HepG2 (cell line): ENCODE results near the gene FAM3A. TPM values are rescaled to one million over a fixed set of nuclear protein-coding genes. Genes with fewer than 3 reads are reported as not detected.
"Not testable (repeated sequence)": the region's sequence is repeated elsewhere in the genome, so short reads cannot be mapped to it uniquely, and the experiment has no call there.

Experiments used
- ATAC-seq: fragments of 200-7000 bp; cut with Tn5 transposase; 3 replicates; pipeline ENCODE4 v1.9.1; 2020; ENCODE audit warnings: mild to moderate bottlenecking, moderate library complexity
- BruUV-seq: library from RNA; stranded (reverse); fragments of 400-500 nt; replicated peaks from 2 replicates; lab custom pipeline; 2021; lab: Mats Ljungman, UMichigan
- CTCF ChIA-PET: fragments of 300-600 bp; formaldehyde crosslinking; extraction: SDS; loops from one replicate; lab custom pipeline; 2021; ENCODE audit warnings: low total read pairs, inconsistent platforms, low intra/inter-chr PET ratio; lab: Yijun Ruan, JAX
- POLR2A ChIA-PET: fragments of 350-600 bp; sonication (Branson Sonifier 250); formaldehyde crosslinking; loops from one replicate; lab custom pipeline; 2020; ENCODE audit warnings: antibody characterized with exemption, inconsistent platforms; lab: Yijun Ruan, JAX
- DNase-seq: peaks from one replicate; pipeline ENCODE4 v3.0.0-alpha.2; 2015; ENCODE audit warnings: low spot score
- FAIRE-seq: peaks from 3 replicates; lab custom pipeline; 2011; peaks lifted over from hg19 to GRCh38; lab: Jason Lieb, UNC
- H2AFZ ChIP-seq: one replicate; pipeline ENCODE4 v1.6.1; 2011; ENCODE audit warnings: low read length, inconsistent platforms
- H3K27ac ChIP-seq: fragments of 300-600 bp; 3 replicates; pipeline ENCODE4 v1.8.0; 2011; ENCODE audit warnings: mixed run types, mild to moderate bottlenecking, mixed read lengths, low read length, inconsistent platforms; ENCODE audit not compliant: insufficient read depth; ENCODE audit errors: extremely low read length
- H3K27me3 ChIP-seq, 2 experiments: fragments of 200-600 bp in 1 of 2; 2 replicates in 1 of 2; 3 replicates in 1 of 2; pipeline versions ENCODE4 v1.6.0 to v1.8.0; 2011; ENCODE audit warnings: low read length in 2 of 2, mild to moderate bottlenecking in 2 of 2, moderate library complexity in 2 of 2, inconsistent platforms in 1 of 2; ENCODE audit not compliant: insufficient read depth in 2 of 2, control insufficient read depth in 1 of 2
- H3K36me3 ChIP-seq, 2 experiments: fragments of 200-600 bp in 1 of 2; replicated peaks in 1 of 2; 2 replicates in 1 of 2; 3 replicates in 1 of 2; pipeline versions ENCODE4 v1.5.1 to v1.8.0; 2011; ENCODE audit warnings: low read length in 2 of 2, inconsistent platforms in 1 of 2; ENCODE audit not compliant: insufficient read depth in 2 of 2, control insufficient read depth in 1 of 2
- H3K4me1 ChIP-seq: 2 replicates; pipeline ENCODE4 v1.5.1; 2012; ENCODE audit warnings: low read length, inconsistent platforms; ENCODE audit not compliant: insufficient read depth
- H3K4me2 ChIP-seq: 2 replicates; pipeline ENCODE4 v1.6.0; 2011; ENCODE audit warnings: low read depth, low read length, inconsistent platforms
- H3K4me3 ChIP-seq, 3 experiments: fragments of 200-600 bp in 1 of 3; sonication (generic), shearing (Covaris generic) in 1 of 3; replicated peaks in 1 of 3; 2 replicates each; pipeline ENCODE4 v1.5.1; 2011 to 2016; ENCODE audit warnings: low read length in 3 of 3, inconsistent platforms in 2 of 3, low read depth in 2 of 3, mild to moderate bottlenecking in 2 of 3, control low read depth in 1 of 3, mixed read lengths in 1 of 3; ENCODE audit not compliant: insufficient read depth in 1 of 3
- H3K79me2 ChIP-seq: one replicate; pipeline ENCODE4 v1.6.1; 2011; ENCODE audit warnings: low read length, inconsistent platforms; ENCODE audit not compliant: insufficient read depth
- H3K9ac ChIP-seq: 2 replicates; pipeline ENCODE4 v1.6.0; 2011; ENCODE audit warnings: mild to moderate bottlenecking, low read depth, low read length, inconsistent platforms; ENCODE audit not compliant: insufficient read depth
- H3K9me3 ChIP-seq: 2 replicates; pipeline ENCODE4 v1.5.1; 2012; ENCODE audit warnings: mild to moderate bottlenecking, low read length
- H4K20me1 ChIP-seq: 2 replicates; pipeline ENCODE4 v1.6.0; 2011; ENCODE audit warnings: inconsistent platforms, mild to moderate bottlenecking, low read length, moderate library complexity; ENCODE audit not compliant: insufficient read depth
- RBFOX2 ChIP-seq: fragments of 200-400 bp; formaldehyde crosslinking; IDR thresholded peaks from 2 replicates; pipeline ENCODE4 v1.6.1; 2017; ENCODE audit warnings: low read depth, mild to moderate bottlenecking, low read length
- WGBS: methylation state at CpG from one replicate; pipeline ENCODE4 v1.1.6; 2017; ENCODE audit warnings: low lambda C conversion rate; 5-methylcytosine and 5-hydroxymethylcytosine counted together
- in situ Hi-C: cut with HindIII; loops from 2 replicates; pipeline ENCODE4 v1.10.0; 2017; ENCODE audit warnings: low pct_unique_long_range_greater_than_20kb; ENCODE audit not compliant: extremely low pct_ligation_motif_present
- intact Hi-C: fragments of 100-400 bp; cut with micrococcal nuclease; formaldehyde crosslinking; loops from one replicate; pipeline ENCODE4 v1.10.0; 2022; ENCODE audit not compliant: unreplicated experiment
- polyA plus RNA-seq, 8 experiments: library from polyadenylated mRNA; depleted of rRNA in 3 of 8; stranded (reverse) in 7 of 8; unstranded in 1 of 8; fragments of >200 nt; fragmentation: Illumina TruSeq in 4 of 8; extraction: Trizol in 4 of 8; gene quantifications; 2 replicates each; pipeline versions ENCODE4 v1.2.1 to v1.2.3, GENCODE V29; 2011 to 2016; ENCODE audit warnings: low read depth in 4 of 8, missing spikeins in 1 of 8, mixed read lengths in 1 of 8; ENCODE audit not compliant: insufficient read depth in 1 of 8
- total RNA-seq, 5 experiments: library from RNA; depleted of rRNA; stranded (reverse); fragments of >200 nt; fragmentation: Illumina TruSeq; extraction: Trizol; gene quantifications; 2 replicates each; pipeline ENCODE4 v1.2.3, GENCODE V29; 2016; ENCODE audit warnings: low read depth in 1 of 5

The FAM3A gene
- total and polyA plus RNA-seq, 2 of the 13 experiments (the other 11 are each of a cell fraction or from before 2014, with no cell fraction given) = 11.2 to 22.7 TPM

- H3K4me1 ChIP-seq, H3K79me2 ChIP-seq, H3K9me3 ChIP-seq, H3K27ac ChIP-seq, H2AFZ ChIP-seq, CTCF ChIA-PET, H3K9ac ChIP-seq, FAIRE-seq, H4K20me1 ChIP-seq, POLR2A ChIA-PET, DNase-seq, H3K4me3 ChIP-seq, H3K27me3 ChIP-seq, ATAC-seq, BruUV-seq, intact Hi-C loops, in situ Hi-C loops, H3K4me2 ChIP-seq: not testable (repeated sequence)
- peaks cover 7 to 17% of the 10 kb centered on the region in 2 experiments; a peak in 4 of 5 replicates for H3K36me3 ChIP-seq
- WGBS = no CpG with 5 or more reads among the region's 24 CpGs
Measured at GRCh38 chrX:154558060-154558690, 42.1 kb upstream of the FAM3A start.

- DNase-seq = not testable (repeated sequence)
Measured at GRCh38 chrX:154552112-154552806, 36.2 kb upstream of the FAM3A start.

More at GRCh38 chrX:154552112-154552806, 36.2 kb upstream of the FAM3A start:
- ATAC-seq = peak; percentile 28
- H3K27ac ChIP-seq, CTCF ChIA-PET: not testable (repeated sequence)
- 0 out of 2 replicates have a peak, but pooled peaks have one; percentile 9 for TF ChIP-seq RBFOX2
- TF ChIP-seq, all 625 proteins: peak for 1; not testable (repeated sequence) for 624
- H3K27me3 ChIP-seq, H3K9ac ChIP-seq, H3K4me2 ChIP-seq, H3K4me3 ChIP-seq, H3K9me3 ChIP-seq, FAIRE-seq, H3K4me1 ChIP-seq, BruUV-seq, H2AFZ ChIP-seq, intact Hi-C loops, POLR2A ChIA-PET, in situ Hi-C loops: not testable (repeated sequence)
- peaks cover 10 to 24% of the 10 kb centered on the region in 2 experiments; a peak in 4 of 5 replicates for H3K36me3 ChIP-seq
- WGBS = 98% methylated on average over 5 of the region's 18 CpGs
- peaks cover 24% of the 10 kb centered on the region for H4K20me1 ChIP-seq
- peaks cover 23% of the 10 kb centered on the region for H3K79me2 ChIP-seq
